ENCODE measurements around the gene GPR15LG. TPM values are rescaled to one million over a fixed set of nuclear protein-coding genes. Genes with fewer than 3 reads are reported as not detected.

The GPR15LG gene
- total RNA-seq, 1 experiment from 2014 or later: not detected

Other genes starting within 250 kb of the GPR15LG start
- gene GHITM, start 34.3 kb upstream of the GPR15LG start, total RNA-seq (2014; rRNA removed; shearing (Covaris generic)): 165 and 197 TPM in 2 replicates
- gene CDHR1, start 20.7 kb downstream of the GPR15LG start, total RNA-seq (2014; rRNA removed; shearing (Covaris generic)): not detected in 2 replicates
- gene LRIT2, start 51.7 kb downstream of the GPR15LG start, total RNA-seq (2014; rRNA removed; shearing (Covaris generic)): not detected in 2 replicates
- not detected in 2 replicates for gene LRIT1, start 67.7 kb downstream of the GPR15LG start, total RNA-seq (2014; rRNA removed; shearing (Covaris generic))
- gene RGR, start 71.3 kb downstream of the GPR15LG start, total RNA-seq (2014; rRNA removed; shearing (Covaris generic)): not detected in 2 replicates
- gene CCSER2, start 154.8 kb downstream of the GPR15LG start, total RNA-seq (2014; rRNA removed; shearing (Covaris generic)): 11.6 and 19.4 TPM in 2 replicates

Data from G401 (cell line).